ENCODE measurements around the gene HUS1.

Gene HUS1

DNA sequence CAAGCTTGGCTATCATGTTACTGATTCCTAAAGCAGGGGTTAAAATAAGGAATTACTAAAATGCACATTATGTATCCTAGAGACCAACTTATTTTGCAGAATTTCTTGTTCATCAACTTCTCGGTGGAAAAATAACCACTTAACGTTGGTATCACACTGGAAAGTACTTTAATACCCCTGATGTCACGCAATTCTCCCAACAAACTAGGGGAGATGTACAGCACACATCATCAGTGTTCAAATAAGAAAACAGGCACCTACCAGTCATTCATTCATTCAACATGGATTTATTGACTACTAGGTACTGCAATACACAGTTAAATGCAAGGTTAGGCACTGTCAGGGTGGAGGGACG is 648 bp downstream of the HUS1 start:
- no peak for FAIRE-seq

DNA sequence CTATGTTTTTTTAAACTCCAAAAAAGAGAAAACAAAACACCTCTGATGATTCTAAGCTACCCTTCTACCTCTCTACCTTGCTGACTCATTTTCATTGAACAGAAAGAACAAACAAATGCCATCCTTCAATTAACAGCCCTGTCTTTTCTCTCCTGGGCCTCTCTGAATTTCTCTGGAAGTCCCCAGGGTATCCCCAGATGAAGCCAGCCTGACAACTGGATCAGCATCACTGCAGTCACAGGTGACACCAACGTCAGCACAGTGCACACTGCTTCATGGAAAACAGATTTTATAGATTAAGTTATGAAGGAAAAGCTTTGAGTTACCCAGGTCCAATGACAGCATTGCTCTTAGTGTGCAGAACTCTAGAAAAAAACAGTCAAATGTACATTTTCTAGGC is 5.7 kb downstream of the HUS1 start:
- FAIRE-seq = no peak

DNA sequence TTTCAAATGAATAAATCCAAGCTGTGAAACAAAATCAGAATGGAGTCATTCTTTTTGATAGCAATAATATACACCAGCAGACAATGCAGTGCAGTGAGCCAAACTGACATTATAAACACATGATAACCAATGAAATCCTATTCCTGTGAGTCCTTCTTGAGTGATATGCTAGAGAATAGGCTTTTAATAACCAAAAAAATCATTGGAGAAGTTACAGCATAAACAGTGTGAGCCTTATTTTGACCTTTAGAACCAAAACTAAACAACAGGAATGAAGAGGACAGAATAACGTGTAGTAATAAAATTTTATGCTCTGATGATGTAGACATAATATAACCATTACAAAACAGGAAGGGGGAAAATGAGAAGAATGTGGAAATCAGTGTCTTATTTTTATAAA is 8.7 kb downstream of the HUS1 start:
- FAIRE-seq = no peak

DNA sequence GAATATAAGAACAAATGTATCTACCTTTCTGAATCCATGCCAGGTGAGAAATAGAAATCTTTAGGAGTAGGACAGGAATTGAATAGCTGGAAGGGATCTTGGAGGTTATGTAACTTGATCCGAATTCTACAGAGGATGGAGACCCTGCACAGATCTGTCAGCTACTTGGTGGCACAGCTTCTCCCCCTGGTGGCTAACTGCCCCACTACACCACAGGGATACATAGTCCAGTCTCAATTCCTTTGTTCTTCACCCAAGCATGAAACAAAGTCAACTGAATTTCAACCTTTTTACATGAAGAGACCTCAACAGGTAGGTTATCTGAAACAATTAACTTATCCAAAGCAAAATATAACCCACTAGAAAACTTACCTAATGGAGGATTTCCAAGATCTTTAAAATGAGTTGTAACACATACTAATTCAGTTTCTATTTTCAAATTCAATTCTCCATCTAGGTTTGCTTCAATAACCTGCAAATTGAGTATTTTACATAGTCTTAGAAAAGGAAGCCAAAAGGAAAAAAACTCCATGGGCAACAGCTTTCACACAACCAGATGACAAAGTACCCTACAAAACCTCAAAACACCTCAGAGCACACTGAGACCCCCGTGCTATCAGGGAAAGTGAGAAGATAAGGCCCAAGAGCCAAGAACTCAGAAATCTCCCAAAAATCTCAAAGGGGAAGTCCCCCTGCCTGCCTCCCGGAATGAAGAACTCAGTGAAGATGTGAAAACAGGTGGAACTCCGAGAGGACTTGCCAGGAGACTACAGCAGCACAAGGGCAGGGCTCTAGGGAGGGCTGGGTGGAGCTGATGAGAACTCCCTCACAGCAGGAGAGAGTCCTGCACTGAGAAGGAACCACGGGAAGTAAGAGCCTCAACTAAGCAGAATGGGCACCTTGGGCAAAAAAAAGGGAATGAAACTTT is 10.3 kb downstream of the HUS1 start:
- peak; percentile 60 for FAIRE-seq

DNA sequence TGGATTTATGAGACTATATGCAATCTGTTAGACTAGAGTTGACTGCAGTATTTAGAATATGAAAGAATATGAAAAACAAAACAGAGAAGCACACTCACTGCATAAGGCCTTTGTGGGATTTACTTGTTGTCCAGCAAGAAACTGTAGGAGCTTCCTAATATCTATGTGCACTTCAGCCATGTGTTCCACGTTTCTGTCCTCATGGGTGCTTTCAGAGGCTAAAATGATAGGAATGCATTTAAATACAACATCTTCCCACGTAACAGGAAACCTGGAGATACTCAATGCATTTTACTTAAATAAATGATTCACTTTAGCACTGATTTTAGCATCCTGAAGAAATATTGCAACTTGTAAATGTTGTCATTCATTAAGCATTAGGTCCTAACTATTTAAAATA is 11.7 kb downstream of the HUS1 start:
- FAIRE-seq = no peak

DNA sequence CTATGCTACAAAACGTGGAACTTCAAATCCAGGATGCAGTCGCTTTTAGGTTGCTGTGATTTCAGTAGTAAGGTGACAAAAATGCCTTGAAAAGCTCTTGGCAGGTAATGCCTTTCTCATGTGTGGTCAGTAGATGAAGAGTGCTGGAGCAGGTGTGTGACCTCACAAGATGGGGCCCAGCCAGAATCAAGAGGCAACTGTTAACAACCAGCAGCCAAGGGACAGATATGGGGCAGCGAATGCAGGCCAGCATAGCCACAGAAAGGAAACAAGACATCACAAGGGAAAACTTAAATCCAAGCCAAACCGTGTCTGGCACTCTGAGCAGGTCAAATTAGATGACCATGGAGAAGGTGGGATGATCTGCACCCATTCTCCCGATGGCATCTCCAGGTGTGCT is 12.3 kb downstream of the HUS1 start:
- no peak for FAIRE-seq

DNA sequence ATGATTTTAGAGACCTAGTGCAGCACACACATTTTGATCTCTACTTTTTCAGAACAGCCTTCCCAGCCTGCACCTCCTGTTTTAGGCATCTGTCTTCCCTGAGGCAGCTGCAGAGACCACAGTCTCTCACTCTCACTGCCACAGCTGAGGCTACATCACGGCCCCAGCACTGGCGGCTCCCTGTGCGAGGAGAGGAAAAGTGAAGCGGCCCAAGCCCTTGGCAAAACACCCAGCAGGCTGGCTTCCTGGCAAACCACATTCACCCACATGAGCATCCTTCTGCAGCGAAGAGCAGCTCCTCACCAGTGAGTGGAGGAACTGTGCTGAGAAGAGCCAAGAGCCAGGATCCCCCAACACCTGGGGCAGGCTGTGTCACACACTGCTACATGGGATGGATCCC is 14.0 kb downstream of the HUS1 start:
- no peak for FAIRE-seq

DNA sequence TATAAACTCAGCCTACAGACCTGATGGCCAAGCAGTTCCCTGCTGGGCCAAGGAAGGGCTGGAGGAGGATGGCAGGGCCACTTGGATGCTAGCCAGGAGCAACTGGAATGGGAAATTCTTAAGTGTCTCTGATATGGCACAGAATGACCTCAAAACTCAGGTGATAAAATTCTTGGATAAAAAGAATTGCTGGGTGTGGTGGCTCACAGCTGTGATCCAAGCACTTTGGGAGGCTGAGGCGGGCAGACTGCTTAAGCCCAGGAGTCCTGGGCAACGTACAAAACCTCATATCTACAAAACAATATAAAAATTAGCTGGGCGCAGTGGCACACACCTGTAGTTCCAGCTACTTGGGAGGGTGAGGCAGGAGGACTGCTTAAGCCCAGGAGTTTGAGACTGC is 17.2 kb downstream of the HUS1 start:
- no peak for FAIRE-seq

DNA sequence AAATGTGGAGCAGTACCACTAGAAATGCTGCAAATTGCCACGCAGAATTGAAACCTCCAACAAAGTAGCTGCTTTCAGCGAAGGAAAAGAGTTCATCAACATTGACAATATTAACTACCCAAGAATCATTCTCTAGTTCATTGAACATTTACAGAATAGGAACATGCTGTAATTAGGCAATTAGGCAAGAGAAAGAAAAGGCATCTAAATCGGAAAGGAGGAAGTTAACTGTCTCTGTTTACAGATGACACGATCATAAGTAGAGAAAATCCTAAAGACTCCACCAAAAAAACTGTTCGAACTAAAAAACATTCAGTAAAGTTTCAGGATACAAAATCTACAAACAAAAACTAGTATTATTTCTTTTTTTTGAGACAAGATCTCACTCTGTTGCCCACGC is 22.3 kb downstream of the HUS1 start:
- no peak for FAIRE-seq

DNA sequence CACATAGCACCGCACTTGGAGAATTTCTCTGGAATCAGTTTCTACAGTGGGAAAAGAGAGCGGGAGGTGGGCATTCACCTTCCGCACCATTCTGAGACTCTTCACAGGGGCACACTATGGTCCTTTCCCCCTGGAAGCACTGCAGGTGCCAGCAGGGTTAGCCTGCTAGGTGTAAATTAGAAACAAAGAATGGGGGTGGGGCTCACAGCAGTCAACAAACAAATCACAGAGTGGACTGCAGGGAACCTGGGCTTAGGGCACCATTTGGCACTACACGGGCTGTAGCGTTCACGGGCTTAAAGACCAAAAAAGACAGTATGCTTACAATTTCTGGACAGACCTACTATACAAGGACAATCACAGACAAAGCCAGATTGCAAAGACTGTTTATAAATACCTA is 23.2 kb downstream of the HUS1 start:
- FAIRE-seq = no peak

DNA sequence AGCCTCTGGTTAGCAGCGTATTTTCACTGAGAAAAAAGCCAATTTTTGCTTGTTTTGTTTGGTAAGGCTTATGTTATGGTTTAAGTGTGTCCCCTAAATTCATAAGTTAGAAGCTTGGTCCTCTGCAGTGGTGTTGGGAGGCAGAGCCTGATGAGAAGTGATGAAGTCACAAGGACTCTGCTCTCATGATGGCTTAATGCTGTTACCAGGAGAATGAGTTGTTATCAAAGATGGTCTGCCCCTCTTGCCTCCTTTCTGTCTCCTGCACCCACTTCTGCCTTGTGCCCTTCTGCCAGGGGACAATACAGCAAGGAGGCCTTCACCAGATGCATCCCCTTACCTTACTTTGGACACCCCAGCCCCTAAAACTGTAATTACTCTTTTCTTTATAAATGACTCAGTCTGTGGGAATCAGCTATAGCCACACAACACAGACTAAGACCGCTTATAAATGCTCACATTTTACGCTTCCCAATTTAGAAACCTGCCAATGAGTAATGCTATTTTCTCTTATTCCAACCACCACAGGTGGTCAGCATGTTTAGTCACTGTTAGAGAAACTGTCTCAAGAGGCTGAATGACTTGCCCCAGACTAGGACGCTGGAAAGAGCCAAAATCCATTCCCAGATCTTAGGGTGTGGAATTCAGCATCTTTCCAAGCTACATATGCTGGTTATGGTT is 25.0 kb downstream of the HUS1 start:
- FAIRE-seq = no peak

DNA sequence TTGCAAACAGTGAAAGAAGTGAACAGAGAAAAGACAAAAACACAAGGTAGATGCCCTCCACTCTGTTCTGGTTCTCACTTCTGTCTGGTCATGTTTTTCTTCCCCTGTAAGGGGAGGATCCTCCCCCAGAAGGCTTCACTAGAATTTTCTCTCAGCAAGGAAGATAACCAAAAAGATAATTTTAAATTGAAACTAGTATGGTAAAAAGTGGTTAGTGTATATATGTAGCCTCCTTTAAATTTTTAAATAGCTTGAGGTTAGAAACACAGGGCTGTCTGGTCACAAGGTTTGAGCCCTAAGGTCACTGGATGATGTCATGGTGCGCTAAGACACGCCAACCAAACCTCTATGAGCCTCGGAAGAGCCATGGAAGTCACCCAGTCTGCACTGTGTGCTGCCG is 25.6 kb downstream of the HUS1 start:
- no peak for FAIRE-seq

DNA sequence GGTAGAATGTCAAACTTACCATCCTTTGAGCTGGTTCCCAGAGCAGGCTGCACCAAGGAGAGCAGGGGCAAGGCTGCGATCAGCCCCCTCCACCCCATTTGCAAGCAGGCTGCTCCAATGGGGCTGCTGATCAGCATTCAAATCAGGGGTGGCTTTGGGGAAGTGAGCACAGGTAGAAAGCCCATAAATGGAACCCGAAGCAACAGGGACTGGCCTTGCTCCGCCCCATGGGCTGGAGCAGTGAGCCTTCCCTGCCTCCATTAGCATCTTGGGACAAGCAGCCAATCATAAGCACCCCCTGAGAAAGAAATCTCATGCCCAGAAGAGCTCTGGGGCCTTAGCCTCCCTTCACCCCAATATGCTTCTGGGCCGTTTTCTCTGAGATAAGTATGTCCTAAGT is 27.2 kb downstream of the HUS1 start:
- no peak for FAIRE-seq

DNA sequence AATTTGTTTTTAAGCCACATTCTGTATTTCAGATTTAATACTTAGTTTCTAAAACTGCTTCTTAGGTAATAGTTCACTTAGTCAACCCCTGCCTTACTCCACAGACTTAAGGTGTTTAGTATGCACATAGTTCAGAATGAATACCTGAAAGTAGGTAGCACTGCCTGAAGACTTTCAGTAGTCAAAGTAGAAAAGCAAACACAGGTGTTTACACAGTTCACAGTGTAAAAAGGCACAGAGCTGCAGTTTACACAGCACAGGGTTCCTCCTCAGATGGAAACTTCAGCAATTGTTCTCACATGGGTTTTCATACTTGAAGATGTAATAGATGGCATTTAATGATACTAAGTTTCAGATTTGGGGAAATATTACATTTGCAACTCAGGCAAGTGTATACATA is 28.0 kb downstream of the HUS1 start:
- no peak for FAIRE-seq

DNA sequence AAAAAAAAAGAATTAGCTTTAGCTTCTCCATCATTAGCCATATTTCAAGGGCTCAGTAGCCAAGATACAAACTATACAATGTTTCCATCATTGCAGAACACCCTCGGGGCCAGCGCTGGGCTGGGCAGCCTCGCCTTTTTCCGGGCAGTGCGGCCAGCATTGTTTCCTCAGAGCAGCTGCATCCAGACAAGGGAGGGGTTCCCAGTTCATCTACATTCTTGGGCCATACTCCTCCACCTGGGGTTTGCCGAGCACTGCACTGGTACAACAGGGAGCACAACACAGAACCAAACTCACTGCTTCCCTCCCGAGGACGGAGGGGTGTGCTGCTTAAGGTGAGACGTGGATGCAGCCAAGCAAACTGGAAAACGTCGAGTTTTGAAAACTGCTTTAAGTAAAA is 28.7 kb downstream of the HUS1 start:
- no peak for FAIRE-seq

DNA sequence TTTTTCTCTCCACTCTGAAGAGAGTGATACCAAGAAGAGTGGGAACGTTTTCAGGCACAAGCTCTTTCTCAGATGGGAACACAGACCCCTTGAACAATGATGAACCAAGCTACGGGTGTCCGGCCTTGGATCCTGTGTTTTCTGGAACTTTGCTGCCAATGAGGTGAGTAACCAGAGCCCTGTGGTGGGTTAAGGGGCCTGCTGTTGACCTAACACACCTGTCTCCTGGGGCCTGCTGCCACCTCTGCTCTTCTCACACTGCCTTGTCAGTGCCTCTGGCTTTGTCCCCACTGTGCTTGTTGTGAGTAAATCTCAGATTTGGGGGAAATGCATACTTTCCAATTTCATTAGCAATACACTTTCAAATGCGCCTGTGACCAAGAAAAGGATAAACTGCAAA is 29.7 kb downstream of the HUS1 start:
- no peak for FAIRE-seq

DNA sequence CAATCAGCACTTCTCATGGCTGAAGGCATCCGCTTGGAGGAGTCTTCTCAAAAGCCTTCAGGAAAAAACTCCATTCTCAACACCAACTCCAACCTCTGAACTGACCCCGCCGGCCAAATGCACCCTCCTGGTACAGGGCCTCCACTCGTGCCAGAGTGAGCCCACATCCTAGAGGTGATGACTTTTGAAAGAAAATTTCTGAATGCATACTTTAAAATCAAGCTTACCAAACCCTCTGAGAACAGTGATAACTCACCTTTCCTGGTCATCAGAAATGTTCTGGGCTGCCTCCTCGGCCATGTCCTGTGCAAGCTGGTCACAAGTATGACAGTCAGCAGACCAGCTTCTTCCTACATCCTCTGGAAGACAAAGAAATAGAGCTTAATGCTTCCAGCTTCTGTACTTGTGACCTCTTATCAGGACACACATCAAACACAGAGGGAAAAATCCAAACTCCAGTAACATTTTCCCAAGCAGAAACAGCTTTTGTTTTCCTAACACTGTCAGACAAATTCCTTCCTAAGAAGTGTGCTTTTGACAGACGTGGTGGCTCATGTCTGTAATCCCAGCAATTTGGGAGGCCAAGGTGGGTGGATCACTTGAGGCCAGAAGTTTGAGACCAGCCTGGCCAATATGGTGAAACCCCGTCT is 31.1 kb downstream of the HUS1 start, which contains the start of gene PKD1L1:
Gene PKD1L1 (minus strand): TSS at position 326 of the 650 bp plus-strand sequence. CDS start 26 bp downstream, at position 300.
- FAIRE-seq = no peak

DNA sequence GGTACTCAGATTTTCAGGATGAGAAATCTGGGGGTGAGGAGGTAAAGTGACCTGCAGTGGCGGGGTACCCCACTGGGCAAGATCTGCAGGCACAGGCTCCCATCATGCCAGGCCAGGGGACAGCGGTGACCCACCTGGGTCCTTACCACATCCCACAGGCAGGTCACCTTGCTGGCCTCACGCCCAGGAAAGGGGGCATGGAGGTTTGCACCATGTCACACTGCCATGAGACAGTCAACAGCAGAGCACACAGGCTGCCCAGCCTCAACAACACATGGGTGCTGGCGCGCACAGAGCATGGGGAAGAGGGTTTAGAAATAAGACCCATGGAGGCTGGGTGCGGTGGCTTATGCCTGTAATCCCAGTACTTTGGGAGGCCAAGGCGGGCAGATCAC is 32.1 kb downstream of the HUS1 start:
- no peak for FAIRE-seq

DNA sequence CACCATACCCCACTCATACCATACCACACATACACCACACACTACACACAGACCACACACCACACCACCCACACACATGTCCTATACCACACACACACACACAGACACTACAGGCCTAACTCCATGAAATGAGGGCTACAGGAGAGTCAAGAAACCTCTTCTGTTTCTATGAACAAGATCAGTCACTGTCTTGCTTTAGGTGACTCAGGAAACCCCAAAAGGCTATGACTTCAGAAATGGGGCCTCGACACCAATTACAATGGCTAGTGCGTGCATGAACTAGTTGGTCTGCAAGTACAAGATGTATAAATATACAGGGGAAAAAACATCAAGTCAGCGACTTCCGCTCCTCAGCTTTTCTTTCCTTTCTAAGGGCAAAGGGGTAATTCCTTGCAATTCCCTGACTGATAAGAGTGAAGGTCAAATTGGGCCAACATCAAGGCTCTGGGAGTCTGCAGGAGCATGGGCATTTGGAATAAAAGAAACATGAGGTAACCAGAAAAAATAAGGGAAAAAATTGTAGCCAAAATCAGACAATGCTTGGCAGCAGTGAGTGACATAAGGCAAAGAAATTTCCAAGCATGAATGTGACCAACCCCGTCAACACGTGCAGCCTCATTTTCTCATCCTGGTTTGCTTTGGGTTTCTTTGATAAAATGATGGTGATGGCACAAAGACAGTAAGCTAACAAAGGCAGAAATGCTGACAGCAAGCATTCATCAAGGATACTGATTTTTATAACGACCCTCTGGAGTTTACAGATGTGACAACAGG is 32.6 kb downstream of the HUS1 start:
- no peak for FAIRE-seq

DNA sequence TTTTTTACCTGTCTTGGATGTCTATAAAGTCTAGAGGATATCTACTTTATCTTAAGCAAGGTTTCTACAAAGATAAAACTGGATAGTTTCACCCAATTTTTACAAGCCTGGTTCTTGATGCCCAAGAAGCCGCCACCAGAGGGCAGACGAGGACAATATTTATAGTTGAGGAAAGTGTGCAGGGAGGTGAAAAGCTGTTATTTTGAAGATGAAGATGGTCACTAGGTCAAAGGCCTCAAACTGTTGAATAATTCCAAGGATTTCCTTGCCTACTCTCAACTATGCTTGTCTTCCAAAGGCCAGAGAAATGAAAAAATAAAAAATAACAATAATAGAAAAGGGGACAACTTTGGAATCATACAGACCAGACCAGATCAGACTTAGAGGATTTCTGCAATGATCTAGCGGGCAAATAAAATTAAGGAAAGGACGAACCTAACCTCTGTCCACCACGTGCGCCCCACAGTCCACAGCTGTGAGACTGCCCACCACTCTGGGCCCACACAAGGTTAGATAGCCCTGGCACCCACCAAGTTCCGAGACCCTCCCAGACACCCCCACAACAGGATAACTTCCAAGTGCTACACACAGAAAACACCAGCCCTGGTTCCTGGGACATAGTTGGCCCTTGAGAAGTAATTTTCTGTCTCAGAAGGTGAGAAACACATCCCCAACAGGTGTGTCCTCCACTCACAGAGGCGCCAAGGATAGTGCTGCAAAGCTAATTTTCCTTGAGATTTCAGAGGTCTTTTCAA is 34.0 kb downstream of the HUS1 start:
- peak; percentile 95 for FAIRE-seq

DNA sequence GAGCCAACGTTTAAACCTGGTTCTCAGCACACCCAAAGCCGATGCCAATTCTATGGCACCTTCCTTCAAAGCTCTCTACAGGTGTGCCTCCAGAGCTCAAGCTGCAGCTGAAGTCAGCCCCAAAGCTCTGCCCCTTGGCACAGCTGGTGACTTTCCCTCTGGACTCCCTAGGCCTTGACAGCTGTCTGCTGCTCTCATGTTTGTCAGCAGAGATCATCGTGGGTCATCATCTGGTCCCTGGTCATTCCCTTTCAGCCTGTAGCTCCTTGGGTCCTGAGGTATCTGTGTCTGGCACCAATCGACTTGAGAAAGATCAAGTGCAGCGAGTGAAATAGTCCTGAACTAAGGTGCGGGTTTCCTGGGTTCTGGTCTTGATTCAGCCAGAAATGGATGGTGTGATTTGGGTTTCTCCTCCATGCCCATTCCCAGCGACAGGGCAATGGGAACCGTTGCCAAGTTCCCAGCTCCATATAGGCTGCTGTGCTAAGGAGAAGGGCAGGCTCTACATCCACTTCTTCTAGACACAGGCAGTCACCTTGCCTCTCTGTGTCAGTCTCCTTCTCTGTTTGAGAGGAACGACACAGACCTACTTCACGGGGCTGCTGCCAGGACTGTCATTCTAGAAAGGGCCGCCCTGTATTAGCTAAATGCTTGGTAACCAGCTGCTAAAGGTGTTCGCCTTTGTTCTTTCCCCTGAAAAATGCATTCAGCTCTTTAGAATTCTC is 34.7 kb downstream of the HUS1 start:
- no peak for FAIRE-seq
